ENCODE data around the gene LDB3. TPM values are rescaled to one million over a fixed set of nuclear protein-coding genes. Genes with fewer than 3 reads are reported as not detected.

Gene LDB3
- total and polyA plus RNA-seq, 2 of the 8 experiments (the other 6 are each of a cell fraction or from before 2014, with no cell fraction given): 0.20 to 0.43 TPM

- TF ChIP-seq, protein P1, sequence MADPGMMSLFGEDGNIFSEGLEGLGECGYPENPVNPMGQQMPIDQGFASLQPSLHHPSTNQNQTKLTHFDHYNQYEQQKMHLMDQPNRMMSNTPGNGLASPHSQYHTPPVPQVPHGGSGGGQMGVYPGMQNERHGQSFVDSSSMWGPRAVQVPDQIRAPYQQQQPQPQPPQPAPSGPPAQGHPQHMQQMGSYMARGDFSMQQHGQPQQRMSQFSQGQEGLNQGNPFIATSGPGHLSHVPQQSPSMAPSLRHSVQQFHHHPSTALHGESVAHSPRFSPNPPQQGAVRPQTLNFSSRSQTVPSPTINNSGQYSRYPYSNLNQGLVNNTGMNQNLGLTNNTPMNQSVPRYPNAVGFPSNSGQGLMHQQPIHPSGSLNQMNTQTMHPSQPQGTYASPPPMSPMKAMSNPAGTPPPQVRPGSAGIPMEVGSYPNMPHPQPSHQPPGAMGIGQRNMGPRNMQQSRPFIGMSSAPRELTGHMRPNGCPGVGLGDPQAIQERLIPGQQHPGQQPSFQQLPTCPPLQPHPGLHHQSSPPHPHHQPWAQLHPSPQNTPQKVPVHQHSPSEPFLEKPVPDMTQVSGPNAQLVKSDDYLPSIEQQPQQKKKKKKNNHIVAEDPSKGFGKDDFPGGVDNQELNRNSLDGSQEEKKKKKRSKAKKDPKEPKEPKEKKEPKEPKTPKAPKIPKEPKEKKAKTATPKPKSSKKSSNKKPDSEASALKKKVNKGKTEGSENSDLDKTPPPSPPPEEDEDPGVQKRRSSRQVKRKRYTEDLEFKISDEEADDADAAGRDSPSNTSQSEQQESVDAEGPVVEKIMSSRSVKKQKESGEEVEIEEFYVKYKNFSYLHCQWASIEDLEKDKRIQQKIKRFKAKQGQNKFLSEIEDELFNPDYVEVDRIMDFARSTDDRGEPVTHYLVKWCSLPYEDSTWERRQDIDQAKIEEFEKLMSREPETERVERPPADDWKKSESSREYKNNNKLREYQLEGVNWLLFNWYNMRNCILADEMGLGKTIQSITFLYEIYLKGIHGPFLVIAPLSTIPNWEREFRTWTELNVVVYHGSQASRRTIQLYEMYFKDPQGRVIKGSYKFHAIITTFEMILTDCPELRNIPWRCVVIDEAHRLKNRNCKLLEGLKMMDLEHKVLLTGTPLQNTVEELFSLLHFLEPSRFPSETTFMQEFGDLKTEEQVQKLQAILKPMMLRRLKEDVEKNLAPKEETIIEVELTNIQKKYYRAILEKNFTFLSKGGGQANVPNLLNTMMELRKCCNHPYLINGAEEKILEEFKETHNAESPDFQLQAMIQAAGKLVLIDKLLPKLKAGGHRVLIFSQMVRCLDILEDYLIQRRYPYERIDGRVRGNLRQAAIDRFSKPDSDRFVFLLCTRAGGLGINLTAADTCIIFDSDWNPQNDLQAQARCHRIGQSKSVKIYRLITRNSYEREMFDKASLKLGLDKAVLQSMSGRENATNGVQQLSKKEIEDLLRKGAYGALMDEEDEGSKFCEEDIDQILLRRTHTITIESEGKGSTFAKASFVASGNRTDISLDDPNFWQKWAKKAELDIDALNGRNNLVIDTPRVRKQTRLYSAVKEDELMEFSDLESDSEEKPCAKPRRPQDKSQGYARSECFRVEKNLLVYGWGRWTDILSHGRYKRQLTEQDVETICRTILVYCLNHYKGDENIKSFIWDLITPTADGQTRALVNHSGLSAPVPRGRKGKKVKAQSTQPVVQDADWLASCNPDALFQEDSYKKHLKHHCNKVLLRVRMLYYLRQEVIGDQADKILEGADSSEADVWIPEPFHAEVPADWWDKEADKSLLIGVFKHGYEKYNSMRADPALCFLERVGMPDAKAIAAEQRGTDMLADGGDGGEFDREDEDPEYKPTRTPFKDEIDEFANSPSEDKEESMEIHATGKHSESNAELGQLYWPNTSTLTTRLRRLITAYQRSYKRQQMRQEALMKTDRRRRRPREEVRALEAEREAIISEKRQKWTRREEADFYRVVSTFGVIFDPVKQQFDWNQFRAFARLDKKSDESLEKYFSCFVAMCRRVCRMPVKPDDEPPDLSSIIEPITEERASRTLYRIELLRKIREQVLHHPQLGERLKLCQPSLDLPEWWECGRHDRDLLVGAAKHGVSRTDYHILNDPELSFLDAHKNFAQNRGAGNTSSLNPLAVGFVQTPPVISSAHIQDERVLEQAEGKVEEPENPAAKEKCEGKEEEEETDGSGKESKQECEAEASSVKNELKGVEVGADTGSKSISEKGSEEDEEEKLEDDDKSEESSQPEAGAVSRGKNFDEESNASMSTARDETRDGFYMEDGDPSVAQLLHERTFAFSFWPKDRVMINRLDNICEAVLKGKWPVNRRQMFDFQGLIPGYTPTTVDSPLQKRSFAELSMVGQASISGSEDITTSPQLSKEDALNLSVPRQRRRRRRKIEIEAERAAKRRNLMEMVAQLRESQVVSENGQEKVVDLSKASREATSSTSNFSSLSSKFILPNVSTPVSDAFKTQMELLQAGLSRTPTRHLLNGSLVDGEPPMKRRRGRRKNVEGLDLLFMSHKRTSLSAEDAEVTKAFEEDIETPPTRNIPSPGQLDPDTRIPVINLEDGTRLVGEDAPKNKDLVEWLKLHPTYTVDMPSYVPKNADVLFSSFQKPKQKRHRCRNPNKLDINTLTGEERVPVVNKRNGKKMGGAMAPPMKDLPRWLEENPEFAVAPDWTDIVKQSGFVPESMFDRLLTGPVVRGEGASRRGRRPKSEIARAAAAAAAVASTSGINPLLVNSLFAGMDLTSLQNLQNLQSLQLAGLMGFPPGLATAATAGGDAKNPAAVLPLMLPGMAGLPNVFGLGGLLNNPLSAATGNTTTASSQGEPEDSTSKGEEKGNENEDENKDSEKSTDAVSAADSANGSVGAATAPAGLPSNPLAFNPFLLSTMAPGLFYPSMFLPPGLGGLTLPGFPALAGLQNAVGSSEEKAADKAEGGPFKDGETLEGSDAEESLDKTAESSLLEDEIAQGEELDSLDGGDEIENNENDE (IDR thresholded peaks at IDR 0.05; ENCODE audit: insufficient replicate concordance, low read length): peak; percentile 20
- TF ChIP-seq TAF7 (optimal IDR thresholded peaks at IDR 0.05; ENCODE audit: borderline replicate concordance, low read depth, low read length): no peak
- TF ChIP-seq, protein P2, sequence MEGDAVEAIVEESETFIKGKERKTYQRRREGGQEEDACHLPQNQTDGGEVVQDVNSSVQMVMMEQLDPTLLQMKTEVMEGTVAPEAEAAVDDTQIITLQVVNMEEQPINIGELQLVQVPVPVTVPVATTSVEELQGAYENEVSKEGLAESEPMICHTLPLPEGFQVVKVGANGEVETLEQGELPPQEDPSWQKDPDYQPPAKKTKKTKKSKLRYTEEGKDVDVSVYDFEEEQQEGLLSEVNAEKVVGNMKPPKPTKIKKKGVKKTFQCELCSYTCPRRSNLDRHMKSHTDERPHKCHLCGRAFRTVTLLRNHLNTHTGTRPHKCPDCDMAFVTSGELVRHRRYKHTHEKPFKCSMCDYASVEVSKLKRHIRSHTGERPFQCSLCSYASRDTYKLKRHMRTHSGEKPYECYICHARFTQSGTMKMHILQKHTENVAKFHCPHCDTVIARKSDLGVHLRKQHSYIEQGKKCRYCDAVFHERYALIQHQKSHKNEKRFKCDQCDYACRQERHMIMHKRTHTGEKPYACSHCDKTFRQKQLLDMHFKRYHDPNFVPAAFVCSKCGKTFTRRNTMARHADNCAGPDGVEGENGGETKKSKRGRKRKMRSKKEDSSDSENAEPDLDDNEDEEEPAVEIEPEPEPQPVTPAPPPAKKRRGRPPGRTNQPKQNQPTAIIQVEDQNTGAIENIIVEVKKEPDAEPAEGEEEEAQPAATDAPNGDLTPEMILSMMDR (IDR thresholded peaks at IDR 0.05; ENCODE audit: control extremely low read depth in 1 of 3, insufficient read depth in 1 of 3, low read depth in 1 of 3, low read length in 3 of 3): peak; percentile 81 to 92 (median 87)
Measured at GRCh38 chr10:86688398-86688921, 20.1 kb downstream of the LDB3 start (continued).

Measured in H1 (cell line).